Measurements from ENCODE around the gene MGMT.

MGMT gene

GRCh38 chr10:129497013-129497412, 30.0 kb downstream of the MGMT start:
- DNase-seq: no peak

GRCh38 chr10:129498680-129499079, 31.6 kb downstream of the MGMT start:
- no peak for DNase-seq

GRCh38 chr10:129500617-129501339, 33.7 kb downstream of the MGMT start:
- no peak for DNase-seq

- DNase-seq: no peak
These were observed 34.8 kb downstream of the MGMT start for GRCh38 chr10:129501652-129502436.

- no peak for DNase-seq
These were observed 35.4 kb downstream of the MGMT start for GRCh38 chr10:129502448-129502847.

DNA sequence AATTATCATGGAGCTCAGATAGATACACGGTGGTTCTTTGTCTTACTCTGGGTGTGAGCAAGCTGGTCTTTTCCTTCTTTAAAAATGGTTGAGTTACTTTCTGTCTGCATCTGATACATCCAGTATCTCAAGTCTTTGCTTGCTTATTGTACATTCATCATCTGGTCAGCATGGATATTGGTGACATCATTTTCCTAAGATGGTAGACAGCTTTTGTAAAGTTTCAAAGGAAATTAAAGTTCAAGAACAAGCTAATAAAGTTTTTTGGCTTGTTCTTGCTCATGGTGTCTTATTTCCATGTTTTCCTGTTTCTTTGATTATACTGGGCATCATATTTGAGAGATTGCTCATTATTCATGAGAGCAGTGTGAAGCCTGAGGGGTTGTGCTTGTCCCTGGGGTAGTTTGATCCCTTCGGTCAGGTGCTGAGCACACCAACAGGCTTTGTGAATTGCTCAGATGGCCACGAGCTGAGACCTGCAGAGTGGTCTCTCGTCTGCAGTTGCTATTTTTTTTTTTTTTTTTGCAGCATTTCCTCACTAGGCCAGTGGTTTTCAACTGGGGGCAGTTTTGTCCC, 38.5 kb downstream of the MGMT start:
- DNase-seq: no peak

DNA sequence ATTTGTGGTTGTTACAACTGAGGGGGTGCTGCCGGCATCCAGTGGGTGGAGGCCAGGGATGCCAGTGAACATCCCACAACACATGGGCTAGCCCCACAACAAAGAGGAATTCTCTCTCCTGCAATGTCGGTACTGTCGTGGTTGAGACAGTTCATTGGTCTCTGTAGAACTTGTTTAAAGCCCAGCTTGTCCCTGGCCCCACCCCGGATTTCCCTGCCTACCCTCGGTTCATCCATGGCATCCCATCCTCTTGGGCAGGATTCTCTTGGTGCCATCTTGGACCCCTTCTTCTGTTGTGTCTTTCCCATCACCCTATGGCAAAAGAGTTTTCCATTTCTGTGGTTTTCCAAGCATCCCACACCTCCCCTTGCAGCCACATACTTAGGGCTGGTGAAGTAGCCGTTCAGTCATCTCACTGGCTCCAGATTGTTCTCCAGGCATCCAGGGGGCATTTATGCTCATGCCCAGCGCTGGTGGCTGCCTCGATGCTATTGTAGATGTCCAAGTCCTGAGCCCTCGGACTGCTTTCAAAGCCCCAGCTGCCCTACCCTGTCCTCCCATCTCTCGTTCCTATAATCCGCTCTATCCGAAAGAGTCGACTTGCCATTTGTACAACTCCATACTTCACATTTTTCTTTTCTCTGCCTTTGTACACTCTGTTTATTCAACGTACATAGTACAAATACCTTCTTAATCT, 39.2 kb downstream of the MGMT start:
- no peak for DNase-seq

DNA sequence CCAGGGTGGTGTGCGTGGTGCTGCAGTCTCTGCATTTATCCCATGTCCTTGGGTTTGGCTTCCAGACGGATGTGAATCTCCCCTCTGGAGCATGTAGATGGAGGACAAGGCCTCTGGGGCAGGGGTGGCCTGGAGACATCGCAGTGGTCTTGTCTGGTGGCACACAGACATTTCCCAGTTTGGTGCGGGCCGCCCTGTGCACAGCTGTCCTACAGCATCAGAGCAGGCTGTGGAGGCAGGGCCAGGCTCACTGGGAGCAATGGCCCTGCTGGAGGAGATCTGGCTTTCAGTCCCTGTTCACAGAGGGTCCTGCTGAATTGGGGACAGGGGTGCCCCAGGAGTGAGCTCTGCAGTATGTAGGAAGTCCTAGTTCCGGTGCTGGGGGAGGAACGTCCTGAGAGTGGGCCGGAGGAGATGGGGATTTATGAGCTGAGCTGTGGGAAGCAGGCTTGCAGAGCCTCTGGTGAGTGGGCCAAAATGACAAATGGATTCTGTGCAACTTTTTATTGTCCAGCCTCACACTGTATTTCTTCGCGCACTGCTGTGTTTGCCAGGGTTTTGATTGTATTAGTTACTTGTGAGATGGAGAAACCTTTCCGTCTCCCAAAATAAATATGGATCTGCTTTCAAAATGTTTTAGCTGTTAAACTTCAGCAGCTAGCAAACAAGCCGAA, 40.3 kb downstream of the MGMT start:
- DNase-seq: no peak

GRCh38 chr10:129509155-129509554, 42.1 kb downstream of the MGMT start:
- no peak for DNase-seq

GRCh38 chr10:129509835-129510234, 42.8 kb downstream of the MGMT start:
- no peak for DNase-seq

DNA sequence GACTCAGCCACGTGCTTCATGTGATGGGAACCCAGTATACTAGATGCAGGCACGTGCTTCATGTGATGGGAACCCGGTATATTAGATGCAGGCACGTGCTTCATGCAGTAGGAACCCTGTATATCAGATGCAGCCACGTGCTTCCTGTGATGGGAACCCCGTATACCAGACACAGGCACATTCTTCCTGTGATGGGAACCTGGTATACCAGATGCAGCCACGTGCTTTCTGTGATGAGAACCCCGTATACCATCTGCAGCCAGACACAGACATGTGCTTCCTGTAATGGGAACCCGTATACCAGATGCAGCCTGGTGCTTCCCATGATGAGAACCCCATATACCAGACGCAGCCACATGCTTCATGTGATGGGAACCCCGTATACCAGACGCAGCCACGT, 44.0 kb downstream of the MGMT start:
- no peak for DNase-seq

GRCh38 chr10:129511758-129512157, 44.7 kb downstream of the MGMT start:
- DNase-seq: no peak

DNA sequence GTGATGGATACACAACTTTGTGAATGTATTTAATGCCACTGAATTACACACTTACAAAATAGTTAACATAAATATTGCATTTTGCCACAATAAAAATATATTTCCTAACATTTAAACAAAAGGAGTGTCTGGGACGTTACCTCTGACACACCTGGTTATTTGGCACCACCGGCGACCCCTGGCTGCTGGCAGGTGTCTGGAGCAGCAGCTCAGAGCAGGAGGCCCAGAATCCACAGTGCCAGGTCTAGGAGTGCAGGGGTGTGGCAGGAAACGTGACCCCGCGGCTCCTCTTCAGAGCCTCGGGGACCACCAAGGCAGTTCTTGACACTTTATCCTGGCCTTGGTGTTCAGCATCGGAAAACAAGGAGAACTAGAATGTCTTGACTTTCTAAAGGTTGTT, 46.3 kb downstream of the MGMT start:
- DNase-seq: no peak

GRCh38 chr10:129514568-129515451, 47.8 kb downstream of the MGMT start:
- no peak for DNase-seq

DNA sequence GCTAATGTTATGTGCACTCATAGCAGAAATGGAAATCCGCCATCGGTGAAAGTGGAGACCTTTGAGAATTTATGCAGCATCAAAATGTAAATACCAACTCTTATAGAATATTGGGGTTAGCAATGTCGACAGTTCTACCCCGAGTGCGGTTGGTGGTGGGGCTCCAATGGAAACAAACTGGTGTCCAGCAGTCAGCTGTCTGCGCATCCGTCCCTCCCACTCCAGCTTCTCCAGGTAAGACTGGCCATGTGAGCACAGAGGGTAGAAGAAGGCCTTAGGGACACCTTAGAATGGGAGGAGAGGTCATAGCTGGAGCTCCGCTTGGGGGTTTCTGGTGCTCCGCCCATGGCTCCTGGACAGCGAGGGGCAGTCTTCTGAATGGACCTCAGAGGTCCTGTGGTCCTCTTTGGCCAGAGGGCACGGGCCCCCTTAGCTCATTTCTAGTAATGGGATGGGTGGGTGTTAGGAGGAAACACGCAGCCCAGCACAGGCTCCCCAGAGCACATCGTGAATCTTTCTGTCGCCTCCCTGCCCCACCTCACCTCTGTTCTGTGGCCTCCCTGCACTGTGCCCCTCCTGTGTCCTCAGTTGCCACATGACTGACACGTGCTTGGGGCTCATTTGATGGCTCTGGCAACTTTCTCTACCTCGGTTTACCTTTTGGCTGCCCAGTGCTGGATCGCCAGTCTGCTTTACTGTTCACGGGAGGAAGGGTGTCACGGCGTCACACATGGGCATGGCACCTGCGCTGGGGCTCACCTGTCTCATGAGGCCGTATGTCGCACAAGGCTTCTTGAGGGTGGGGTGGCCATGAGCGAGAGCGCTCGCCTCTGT, 50.0 kb downstream of the MGMT start:
- DNase-seq: no peak

DNA sequence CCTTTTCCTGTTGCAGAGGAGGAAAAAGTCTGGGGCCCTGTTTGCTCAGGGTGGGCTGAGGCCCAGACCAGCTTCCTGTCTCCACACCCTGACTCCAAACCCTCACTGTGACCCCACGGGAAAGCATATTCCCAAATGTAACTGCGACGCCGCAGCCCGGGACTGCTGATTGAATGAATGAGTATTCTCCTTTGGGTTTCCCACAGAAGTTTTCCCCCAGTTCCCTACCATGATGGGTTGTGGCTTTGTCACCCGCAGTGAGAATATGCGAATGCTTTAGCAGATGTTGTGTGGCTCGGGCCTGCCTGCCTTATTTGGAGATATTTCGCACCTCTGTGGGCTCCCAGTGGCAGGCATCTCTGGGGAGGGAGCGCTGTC, 50.6 kb downstream of the MGMT start:
- no peak for DNase-seq

GRCh38 chr10:129518793-129519192, 51.8 kb downstream of the MGMT start:
- no peak for DNase-seq

DNA sequence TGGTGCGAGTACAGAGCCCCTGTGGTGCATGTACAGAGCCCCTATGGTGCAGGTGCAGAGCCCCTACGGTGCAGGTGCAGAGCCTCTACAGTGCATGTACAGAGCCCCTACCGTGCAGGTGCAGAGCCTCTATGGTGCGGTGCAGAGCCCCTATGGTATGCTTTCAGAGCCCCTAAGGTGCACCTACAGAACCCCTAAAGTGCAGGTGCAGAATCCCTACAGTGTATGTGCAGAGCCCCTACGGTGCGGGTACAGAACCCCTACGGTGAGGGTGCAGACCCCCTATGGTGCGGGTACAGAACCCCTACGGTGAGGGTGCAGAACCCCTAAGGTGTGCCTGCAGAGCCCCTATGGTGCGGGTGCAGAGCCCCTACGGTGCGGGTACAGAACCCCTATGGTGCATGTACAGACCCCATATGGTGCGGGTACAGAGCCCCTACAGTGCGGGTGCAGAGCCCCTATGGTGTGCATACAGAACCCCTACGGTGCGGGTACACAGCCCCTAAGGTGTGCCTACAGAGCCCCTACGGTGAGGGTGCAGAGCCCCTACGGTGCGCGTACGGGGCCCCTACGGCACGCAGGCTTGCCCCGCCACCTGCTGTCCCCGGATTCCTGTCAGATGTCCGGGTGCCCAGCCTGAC, 53.5 kb downstream of the MGMT start:
- no peak for DNase-seq

DNA sequence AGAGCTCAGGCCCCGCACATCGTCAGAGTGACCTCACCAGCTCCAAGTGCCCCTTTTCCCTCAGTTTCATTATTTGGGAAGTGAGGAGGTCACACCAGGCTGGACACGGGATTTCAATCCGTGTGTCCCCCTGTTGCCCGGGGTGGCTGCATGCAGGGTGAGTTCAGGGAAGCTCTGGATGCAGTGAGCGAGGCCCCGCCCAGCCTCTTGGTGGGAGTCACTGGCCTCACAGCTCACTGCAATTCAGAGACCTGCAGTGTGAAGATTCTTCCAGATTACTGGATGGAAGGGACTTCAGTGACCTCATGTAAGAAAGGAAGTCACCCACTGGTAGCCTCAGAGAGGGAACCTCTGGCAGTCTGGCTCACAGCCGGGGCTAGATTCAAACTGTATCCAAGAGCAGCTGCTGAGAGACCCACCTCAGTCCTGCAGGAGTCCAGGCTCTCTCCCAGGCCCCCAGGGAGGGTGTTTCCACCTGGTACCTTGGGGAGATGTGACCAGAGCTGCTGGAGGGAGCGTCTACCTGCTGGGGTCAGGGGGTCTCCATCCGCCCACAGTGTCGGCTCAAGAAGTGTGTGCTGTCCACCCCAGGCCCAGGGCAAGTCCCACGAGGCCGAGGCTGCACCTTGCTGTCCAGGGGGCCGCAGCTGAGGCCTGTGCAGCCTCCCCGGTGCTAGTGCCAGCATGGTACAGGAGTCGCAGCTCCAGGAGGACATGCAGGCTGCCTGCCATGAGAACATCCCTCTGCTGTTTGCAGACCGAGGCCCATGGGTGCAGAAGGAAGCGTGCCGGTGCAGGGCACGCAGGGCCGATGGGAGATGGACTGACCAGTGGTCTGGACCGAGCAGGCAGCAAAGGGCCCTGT, 54.4 kb downstream of the MGMT start:
- no peak for DNase-seq

Measured in NCI-H2029 (cell line).